HepG2 (cell line): ENCODE results near the gene PTRH2. TPM values are rescaled to one million over a fixed set of nuclear protein-coding genes. Genes with fewer than 3 reads are reported as not detected.

Experiments used
- BORCS8-MEF2B ChIP-seq: sonication (generic); formaldehyde crosslinking; IDR thresholded peaks from 2 replicates; pipeline ENCODE4 v1.8.0; 2022; ENCODE audit warnings: mild to moderate bottlenecking, missing genetic modification reagents
- CCDC6 ChIP-seq: sonication (generic); formaldehyde crosslinking; IDR thresholded peaks from 2 replicates; pipeline ENCODE4 v1.8.1; 2022; ENCODE audit warnings: mild to moderate bottlenecking, missing genetic modification reagents, moderate library complexity
- CHD4 ChIP-seq: fragments of 200-600 bp; sonication (generic); IDR thresholded peaks from 2 replicates; pipeline ENCODE4 v1.7.0; 2017; ENCODE audit warnings: mild to moderate bottlenecking, low read length, borderline replicate concordance
- CREB1 ChIP-seq, 2 experiments: fragments of 450-650 bp in 1 of 2; IDR thresholded peaks; 2 replicates each; pipeline ENCODE4 v1.6.1; 2016 to 2017; ENCODE audit warnings: control low read depth in 1 of 2, mild to moderate bottlenecking in 1 of 2, missing compliant biosample characterization in 1 of 2, missing genetic modification characterization in 1 of 2
- DRAP1 ChIP-seq: IDR thresholded peaks from 2 replicates; pipeline ENCODE4 v1.6.1; 2016; ENCODE audit warnings: missing genetic modification reagents, missing compliant biosample characterization
- FLYWCH1 ChIP-seq: sonication (generic); formaldehyde crosslinking; IDR thresholded peaks from 2 replicates; pipeline ENCODE4 v1.8.1; 2023; ENCODE audit warnings: mild to moderate bottlenecking, missing genetic modification reagents
- HCFC1 ChIP-seq: fragments of 150-350 bp; IDR thresholded peaks from 2 replicates; pipeline ENCODE4 v1.6.1; 2014; ENCODE audit warnings: low read depth, low read length
- KLF9 ChIP-seq: IDR thresholded peaks from 2 replicates; pipeline ENCODE4 v1.6.1; 2016; ENCODE audit warnings: low read depth
- KMT2A ChIP-seq: sonication (generic); formaldehyde crosslinking; IDR thresholded peaks from 2 replicates; pipeline ENCODE4 v1.4.0; 2020; ENCODE audit warnings: missing genetic modification reagents
- NFAT5 ChIP-seq: sonication (generic); formaldehyde crosslinking; IDR thresholded peaks from 2 replicates; pipeline ENCODE4 v1.4.0; 2020; ENCODE audit warnings: missing genetic modification reagents
- NFYC ChIP-seq: IDR thresholded peaks from 2 replicates; pipeline ENCODE4 v1.6.1; 2016; ENCODE audit warnings: missing genetic modification reagents, missing compliant biosample characterization
- PRPF4 ChIP-seq: fragments of 200-400 bp; formaldehyde crosslinking; IDR thresholded peaks from 2 replicates; pipeline ENCODE4 v1.6.1; 2016; ENCODE audit warnings: low read length, low read depth; ENCODE audit not compliant: poor library complexity, severe bottlenecking
- RCOR2 ChIP-seq: IDR thresholded peaks from 2 replicates; pipeline ENCODE4 v1.6.1; 2016; ENCODE audit warnings: missing biosample characterization, missing genetic modification reagents
- SYNCRIP ChIP-seq: fragments of 200-400 bp; formaldehyde crosslinking; IDR thresholded peaks from 2 replicates; pipeline ENCODE4 v1.6.1; 2018; ENCODE audit warnings: mild to moderate bottlenecking, low read depth, low read length; ENCODE audit not compliant: insufficient read depth
- TIGD3 ChIP-seq: sonication (generic); formaldehyde crosslinking; IDR thresholded peaks from 2 replicates; pipeline ENCODE4 v1.5.1; 2020; ENCODE audit warnings: mild to moderate bottlenecking, missing genetic modification reagents, borderline replicate concordance
- ZBTB49 ChIP-seq: sonication (generic); formaldehyde crosslinking; IDR thresholded peaks from 2 replicates; pipeline ENCODE4 v1.4.0; 2020; ENCODE audit warnings: missing genetic modification reagents, borderline replicate concordance
- ZNF207 ChIP-seq: fragments of 450-650 bp; IDR thresholded peaks from 2 replicates; pipeline ENCODE4 v1.6.1; 2016; ENCODE audit warnings: antibody characterized with exemption, borderline replicate concordance
- ZNF256 ChIP-seq: sonication (generic); formaldehyde crosslinking; conservative IDR thresholded peaks from 2 replicates; pipeline ENCODE4 v1.4.0; 2020; ENCODE audit warnings: missing genetic modification reagents
- ZNF292 ChIP-seq: sonication (generic); formaldehyde crosslinking; IDR thresholded peaks from 2 replicates; pipeline ENCODE4 v1.8.1; 2022; ENCODE audit warnings: mild to moderate bottlenecking, low read depth, missing genetic modification reagents, borderline replicate concordance
- ZNF432 ChIP-seq: sonication (generic); formaldehyde crosslinking; IDR thresholded peaks from 2 replicates; pipeline ENCODE4 v1.5.0; 2020; ENCODE audit warnings: missing genetic modification reagents, mild to moderate bottlenecking, borderline replicate concordance
- polyA plus RNA-seq, 8 experiments: library from polyadenylated mRNA; depleted of rRNA in 3 of 8; stranded (reverse) in 7 of 8; unstranded in 1 of 8; fragments of >200 nt; fragmentation: Illumina TruSeq in 4 of 8; extraction: Trizol in 4 of 8; gene quantifications; 2 replicates each; pipeline versions ENCODE4 v1.2.1 to v1.2.3, GENCODE V29; 2011 to 2016; ENCODE audit warnings: low read depth in 4 of 8, missing spikeins in 1 of 8, mixed read lengths in 1 of 8; ENCODE audit not compliant: insufficient read depth in 1 of 8
- total RNA-seq, 5 experiments: library from RNA; depleted of rRNA; stranded (reverse); fragments of >200 nt; fragmentation: Illumina TruSeq; extraction: Trizol; gene quantifications; 2 replicates each; pipeline ENCODE4 v1.2.3, GENCODE V29; 2016; ENCODE audit warnings: low read depth in 1 of 5

PTRH2 gene
- total and polyA plus RNA-seq, 2 of the 13 experiments (the other 11 are each of a cell fraction or from before 2014, with no cell fraction given), result 67.7 to 83.3 TPM

- peak; percentile 90 for TF ChIP-seq KMT2A (CRISPR knock-in tag)
- peak; percentile 28 for TF ChIP-seq RCOR2 (CRISPR knock-in tag)
- peak; percentile 98 for TF ChIP-seq CREB1 (IDR thresholded peaks at IDR 0.05)
- peak; percentile 99 for TF ChIP-seq CREB1 (CRISPR knock-in tag; IDR thresholded peaks at IDR 0.05)
- peak; percentile 72; the same call in 1 of the 2 replicates for TF ChIP-seq ZNF256
- TF ChIP-seq PRPF4, result no peak
- no peak for TF ChIP-seq BORCS8-MEF2B (CRISPR knock-in tag)
- TF ChIP-seq HCFC1, result peak; percentile 57
- TF ChIP-seq NFAT5 (CRISPR knock-in tag), result peak; percentile 50; the same call in 1 of the 2 replicates
- no peak for TF ChIP-seq FLYWCH1 (CRISPR knock-in tag)
- peak; percentile 95 for TF ChIP-seq CCDC6 (CRISPR knock-in tag)
- TF ChIP-seq ZNF292, result peak; percentile 77; the same call in 1 of the 2 replicates
- TF ChIP-seq CHD4, result no peak
- TF ChIP-seq ZNF432, result no peak
- TF ChIP-seq ZNF207, result no peak
- peak; percentile 81; the same call in 1 of the 2 replicates for TF ChIP-seq DRAP1
- 0 out of 2 replicates have a peak, but pooled peaks have one; percentile 51 for TF ChIP-seq TIGD3 (CRISPR knock-in tag)
- no peak for TF ChIP-seq SYNCRIP
- 0 out of 2 replicates have a peak, but pooled peaks have one; percentile 81 for TF ChIP-seq ZBTB49 (CRISPR knock-in tag)
- peak; percentile 44 for TF ChIP-seq NFYC
- TF ChIP-seq KLF9 (CRISPR knock-in tag), result peak; percentile 99
Observed at GRCh38 chr17:59707149-59707970, at the start of gene PTRH2, which contains the start of gene VMP1 (continued).
